ENCODE measurements around the gene DNAH14. TPM values are rescaled to one million over a fixed set of nuclear protein-coding genes. Genes with fewer than 3 reads are reported as not detected.

DNAH14 gene
- total and polyA plus RNA-seq, 9 of the 15 experiments (the other 6 are each of a cell fraction or from before 2014, with no cell fraction given), result 58.4 to 142 (median 98.4) TPM

GRCh38 chr1:224933584-224933983 is 4.1 kb downstream of the DNAH14 start:
- intact Hi-C loops (cut with micrococcal nuclease), result no loop called here
- H3K27me3 ChIP-seq (ENCODE audit: control insufficient read depth in 2 of 2, insufficient read depth in 2 of 2, low read length in 2 of 2), result no peaks in the 10 kb centered on the region
- H3K9me3 ChIP-seq (replicated peaks; ENCODE audit: control insufficient read depth, insufficient read depth, low read depth, low read length), result peaks cover 46% of the 10 kb centered on the region
- FAIRE-seq (no peak), ATAC-seq (no peak), DNase-seq (ENCODE audit: extremely low read depth in 1 of 4, low spot score in 3 of 4) (no peak)
- H4K20me1 ChIP-seq (replicated peaks; ENCODE audit: control insufficient read depth, insufficient read depth, low read length), result no peaks in the 10 kb centered on the region
- CTCF ChIA-PET (ENCODE audit: low intra/inter-chr PET ratio), result no interaction called here
- no peak overlapping the region for H3K9ac ChIP-seq (ENCODE audit: insufficient read depth in 1 of 2, low read depth in 2 of 2, low read length in 2 of 2)
- POLR2A ChIA-PET, result no interaction called here
- H3K9me1 ChIP-seq (ENCODE audit: control insufficient read depth, insufficient read depth, low read length), result no peaks in the 10 kb centered on the region
- H3K36me3 ChIP-seq (ENCODE audit: control insufficient read depth, insufficient read depth, low read length), result peaks cover 16% of the 10 kb centered on the region; the same call in 1 of the 3 replicates
- peaks cover 0 to 9% of the 10 kb centered on the region in 2 experiments; a peak in 3 of 5 replicates for H3K4me1 ChIP-seq (replicated peaks in 1 of 2; ENCODE audit: control insufficient read depth in 2 of 2, insufficient read depth in 2 of 2, low read length in 2 of 2)
- no peak overlapping the region for H3K4me2 ChIP-seq (ENCODE audit: insufficient read depth, low read length)
- no peak overlapping the region for H2AFZ ChIP-seq (ENCODE audit: low read depth, low read length)
- no TSS peak for BruUV-seq (replicated peaks)
- no peak overlapping the region for H3K4me3 ChIP-seq
- H3K79me2 ChIP-seq (ENCODE audit: control insufficient read depth, insufficient read depth, low read length), result peaks cover 80% of the 10 kb centered on the region
- 99% methylated on average over 4 of the region's 4 CpGs for WGBS (ENCODE audit: insufficient coverage, low coverage, missing lambda C conversion rate)
- H3K27ac ChIP-seq (ENCODE audit: extremely low read depth, low read depth, low read length), result no peak overlapping the region
- TF ChIP-seq ZNF445 (CRISPR knock-in tag; IDR thresholded peaks at IDR 0.05; ENCODE audit: low read depth), result peak; percentile 87
- no peak for TF ChIP-seq PREB (CRISPR knock-in tag; IDR thresholded peaks at IDR 0.05)
- peak; percentile 97 for TF ChIP-seq ZNF324 (CRISPR knock-in tag; IDR thresholded peaks at IDR 0.05)
- no peak for TF ChIP-seq ZNF253 (CRISPR knock-in tag; conservative IDR thresholded peaks at IDR 0.05)
- peak in 1 of 2 experiments; percentile 91; a peak in 2 of 3 replicates for TF ChIP-seq CBX3 (IDR thresholded peaks at IDR 0.05; ENCODE audit: borderline replicate concordance in 1 of 2, low read length in 2 of 2)
- TF ChIP-seq TRIM28 (IDR thresholded peaks at IDR 0.05), result peak; percentile 54; the same call in 1 of the 2 replicates
- TF ChIP-seq, protein P1, sequence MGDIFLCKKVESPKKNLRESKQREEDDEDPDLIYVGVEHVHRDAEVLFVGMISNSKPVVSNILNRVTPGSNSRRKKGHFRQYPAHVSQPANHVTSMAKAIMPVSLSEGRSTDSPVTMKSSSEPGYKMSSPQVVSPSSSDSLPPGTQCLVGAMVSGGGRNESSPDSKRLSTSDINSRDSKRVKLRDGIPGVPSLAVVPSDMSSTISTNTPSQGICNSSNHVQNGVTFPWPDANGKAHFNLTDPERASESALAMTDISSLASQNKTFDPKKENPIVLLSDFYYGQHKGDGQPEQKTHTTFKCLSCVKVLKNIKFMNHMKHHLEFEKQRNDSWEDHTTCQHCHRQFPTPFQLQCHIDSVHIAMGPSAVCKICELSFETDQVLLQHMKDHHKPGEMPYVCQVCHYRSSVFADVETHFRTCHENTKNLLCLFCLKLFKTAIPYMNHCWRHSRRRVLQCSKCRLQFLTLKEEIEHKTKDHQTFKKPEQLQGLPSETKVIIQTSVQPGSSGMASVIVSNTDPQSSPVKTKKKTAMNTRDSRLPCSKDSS (IDR thresholded peaks at IDR 0.05; ENCODE audit: low read depth, partially characterized antibody), result peak; percentile 60
- TF ChIP-seq KLF6 (CRISPR knock-in tag; IDR thresholded peaks at IDR 0.05; ENCODE audit: borderline replicate concordance), result no peak
- in situ Hi-C loops (cut with MboI), result loop anchor here (25.0 kb wide), 1 partner anchor 821 kb away; the partner anchor contains the start of gene FBXO28

All from K562 (cell line).